22Rv1 (cell line): ENCODE measurements around the gene PLSCR1.
"Not testable (repeated sequence)": the region's sequence is repeated elsewhere in the genome, so short reads cannot be mapped to it uniquely, and the experiment has no call there.

ENCODE experiments used
- H3K27ac ChIP-seq: fragments of 450-650 bp; 2 replicates; pipeline ENCODE4 v1.5.1; 2017
- ZFX ChIP-seq: fragments of 450-650 bp; IDR thresholded peaks from 2 replicates; pipeline ENCODE4 v1.6.1; 2017; ENCODE audit warnings: antibody characterized with exemption, borderline replicate concordance
- TF ChIP-seq, protein P1 (sequence below): fragments of 450-650 bp; IDR thresholded peaks from 2 replicates; pipeline ENCODE4 v1.5.1; 2017; ENCODE audit warnings: mild to moderate bottlenecking

PLSCR1 gene

DNA sequence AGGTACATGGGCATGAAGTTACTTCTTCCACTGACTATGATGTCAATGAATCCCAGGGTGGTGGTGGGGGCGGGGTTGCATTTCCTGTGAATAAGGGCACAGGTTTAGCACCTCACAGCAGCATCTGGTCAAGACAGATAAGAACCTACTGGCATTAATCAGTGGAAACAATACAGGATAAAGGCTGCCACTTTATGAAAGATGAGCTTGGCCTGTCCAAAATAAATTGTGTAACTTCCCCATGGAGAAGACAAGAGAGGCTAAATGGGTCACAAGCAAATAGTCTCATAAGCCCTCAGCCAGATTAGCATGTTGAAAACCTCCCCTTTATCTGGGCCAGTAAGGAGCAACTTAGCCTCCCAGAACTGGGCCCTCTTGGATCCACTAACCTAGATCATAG lies 47.7 kb downstream of the PLSCR1 start:
- no peak overlapping the region for H3K27ac ChIP-seq
- no peak for TF ChIP-seq ZFX
- TF ChIP-seq, protein P1, sequence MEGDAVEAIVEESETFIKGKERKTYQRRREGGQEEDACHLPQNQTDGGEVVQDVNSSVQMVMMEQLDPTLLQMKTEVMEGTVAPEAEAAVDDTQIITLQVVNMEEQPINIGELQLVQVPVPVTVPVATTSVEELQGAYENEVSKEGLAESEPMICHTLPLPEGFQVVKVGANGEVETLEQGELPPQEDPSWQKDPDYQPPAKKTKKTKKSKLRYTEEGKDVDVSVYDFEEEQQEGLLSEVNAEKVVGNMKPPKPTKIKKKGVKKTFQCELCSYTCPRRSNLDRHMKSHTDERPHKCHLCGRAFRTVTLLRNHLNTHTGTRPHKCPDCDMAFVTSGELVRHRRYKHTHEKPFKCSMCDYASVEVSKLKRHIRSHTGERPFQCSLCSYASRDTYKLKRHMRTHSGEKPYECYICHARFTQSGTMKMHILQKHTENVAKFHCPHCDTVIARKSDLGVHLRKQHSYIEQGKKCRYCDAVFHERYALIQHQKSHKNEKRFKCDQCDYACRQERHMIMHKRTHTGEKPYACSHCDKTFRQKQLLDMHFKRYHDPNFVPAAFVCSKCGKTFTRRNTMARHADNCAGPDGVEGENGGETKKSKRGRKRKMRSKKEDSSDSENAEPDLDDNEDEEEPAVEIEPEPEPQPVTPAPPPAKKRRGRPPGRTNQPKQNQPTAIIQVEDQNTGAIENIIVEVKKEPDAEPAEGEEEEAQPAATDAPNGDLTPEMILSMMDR: no peak

DNA sequence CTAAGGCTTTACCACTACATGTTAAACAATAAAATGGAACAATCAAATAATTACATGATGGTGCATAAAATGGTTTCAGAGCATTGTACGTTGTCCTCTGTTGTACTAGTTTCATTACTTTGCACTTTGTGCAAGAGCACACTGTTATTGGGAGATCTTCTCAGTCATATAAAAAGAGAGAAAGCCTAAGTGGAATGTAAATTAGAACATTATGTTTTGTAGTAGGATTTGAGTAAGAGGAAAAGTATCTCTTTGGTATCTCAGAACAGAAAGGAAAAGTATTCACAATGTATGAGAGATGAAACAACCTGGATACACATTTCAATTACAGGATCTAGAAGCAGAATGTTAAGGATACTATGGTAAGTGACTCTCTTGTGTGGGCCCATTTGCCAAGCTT lies 48.2 kb downstream of the PLSCR1 start:
- TF ChIP-seq ZFX: no peak
- TF ChIP-seq, protein P1: no peak
- no peak overlapping the region for H3K27ac ChIP-seq

DNA sequence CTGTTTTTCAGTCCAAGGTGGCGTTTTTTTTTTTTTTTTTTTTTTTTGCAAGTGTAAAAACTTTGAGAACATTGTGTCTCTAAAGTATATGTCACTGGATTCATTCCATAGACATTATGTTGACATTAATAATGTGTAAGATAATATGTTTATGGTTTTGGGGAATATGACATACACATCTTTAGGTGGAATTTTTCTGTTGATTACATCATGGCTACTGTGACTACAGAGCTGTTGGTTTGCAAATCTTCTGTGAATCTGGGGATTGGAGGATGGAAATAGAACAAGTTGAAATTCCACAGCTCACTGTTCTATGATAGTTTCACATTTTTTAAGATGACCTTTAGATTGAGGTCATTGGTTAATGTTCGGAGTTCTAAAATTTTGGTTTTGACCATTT lies 50.6 kb downstream of the PLSCR1 start:
- TF ChIP-seq, protein P1: no peak
- no peak overlapping the region for H3K27ac ChIP-seq

DNA sequence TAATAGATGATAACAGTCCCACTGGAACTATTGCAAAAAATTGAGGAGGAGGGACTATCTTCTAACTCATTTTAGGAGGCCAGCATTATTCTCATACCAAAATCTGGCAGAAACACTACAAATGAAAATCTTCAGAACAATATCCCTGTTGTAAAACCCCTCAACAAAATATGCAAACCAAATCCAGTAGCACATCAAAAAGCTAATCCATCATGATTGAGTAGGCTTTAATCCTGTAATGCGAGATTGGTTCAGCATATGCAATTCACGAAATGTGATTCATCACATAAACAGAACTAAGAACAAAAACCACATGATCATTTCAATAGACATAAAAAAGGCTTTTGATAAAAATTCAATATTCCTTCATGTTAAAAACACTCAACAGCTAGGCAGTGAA lies 51.2 kb downstream of the PLSCR1 start:
- no peak for TF ChIP-seq ZFX
- TF ChIP-seq, protein P1: no peak
- H3K27ac ChIP-seq: no peak overlapping the region

DNA sequence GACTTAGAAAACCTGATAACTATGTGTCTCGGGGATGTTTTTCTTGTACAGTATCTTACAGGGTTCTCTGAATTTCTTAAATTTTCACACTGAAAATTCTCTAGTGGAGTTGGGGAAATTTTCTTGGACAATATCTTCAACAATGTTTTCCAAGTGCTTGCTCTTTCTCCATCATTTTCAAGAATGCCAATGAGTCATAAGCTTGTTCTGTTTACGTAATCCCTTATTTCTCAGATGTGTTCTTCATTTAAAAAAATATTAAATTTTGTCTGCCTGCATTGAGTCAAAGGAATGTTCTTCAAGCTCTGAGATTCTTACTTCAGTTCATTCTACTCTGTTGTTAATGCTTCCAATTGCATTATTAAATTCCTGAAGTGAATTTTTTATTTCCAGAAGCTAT lies 53.1 kb downstream of the PLSCR1 start:
- H3K27ac ChIP-seq: no peak overlapping the region
- TF ChIP-seq, protein P1: no peak
- TF ChIP-seq ZFX: no peak

DNA sequence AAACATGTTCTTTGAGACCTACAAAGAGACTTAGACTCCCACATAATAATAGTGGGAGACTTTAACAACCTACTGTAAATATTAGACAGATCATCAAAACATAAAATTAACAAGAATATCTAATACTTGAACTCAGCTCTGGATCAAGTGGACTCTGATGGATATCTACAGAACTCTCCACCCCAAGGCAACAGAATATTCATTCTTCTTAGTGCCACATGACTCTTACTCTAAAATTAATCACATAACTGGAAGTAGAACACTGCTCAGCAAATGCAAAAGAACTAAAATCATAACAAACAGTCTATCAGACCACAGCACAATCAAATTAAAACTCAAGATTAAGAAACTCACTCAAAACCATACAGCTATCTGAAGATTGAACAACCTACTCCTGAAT lies 59.1 kb downstream of the PLSCR1 start:
- no peak overlapping the region for H3K27ac ChIP-seq
- no peak for TF ChIP-seq ZFX
- TF ChIP-seq, protein P1: no peak

DNA sequence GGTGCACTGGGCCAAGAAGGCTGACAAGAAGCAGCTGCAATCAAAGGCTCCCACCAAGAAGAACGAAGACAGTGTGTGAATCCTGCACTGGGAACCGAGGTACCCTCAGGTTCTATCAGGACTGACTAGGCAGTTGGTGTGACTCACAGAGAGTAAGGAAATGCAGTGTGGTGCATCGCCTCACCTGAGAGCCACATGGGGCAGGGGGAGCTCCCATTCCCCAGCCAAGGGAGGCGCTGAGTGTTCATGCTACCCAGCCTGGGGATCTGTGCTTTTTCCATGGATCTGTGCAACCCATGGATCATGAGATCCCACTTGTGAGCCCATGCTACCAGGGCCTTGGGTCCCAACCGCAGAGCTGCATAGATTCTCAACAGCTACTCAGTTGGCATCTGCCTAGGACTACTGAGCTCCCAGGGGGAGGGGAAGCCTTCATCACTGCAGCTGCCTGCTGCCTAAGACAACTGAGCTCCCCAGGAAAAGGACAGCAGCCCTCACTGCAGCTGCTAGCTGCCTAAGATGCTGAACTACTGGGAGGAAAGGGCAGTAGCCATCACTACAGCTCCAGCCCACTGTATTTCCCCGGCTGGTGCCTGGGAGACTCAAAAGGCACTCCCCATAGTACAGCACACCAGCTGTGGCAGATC lies 68.2 kb downstream of the PLSCR1 start:
- no peak for TF ChIP-seq ZFX
- TF ChIP-seq, protein P1: no peak
- no peak overlapping the region for H3K27ac ChIP-seq

DNA sequence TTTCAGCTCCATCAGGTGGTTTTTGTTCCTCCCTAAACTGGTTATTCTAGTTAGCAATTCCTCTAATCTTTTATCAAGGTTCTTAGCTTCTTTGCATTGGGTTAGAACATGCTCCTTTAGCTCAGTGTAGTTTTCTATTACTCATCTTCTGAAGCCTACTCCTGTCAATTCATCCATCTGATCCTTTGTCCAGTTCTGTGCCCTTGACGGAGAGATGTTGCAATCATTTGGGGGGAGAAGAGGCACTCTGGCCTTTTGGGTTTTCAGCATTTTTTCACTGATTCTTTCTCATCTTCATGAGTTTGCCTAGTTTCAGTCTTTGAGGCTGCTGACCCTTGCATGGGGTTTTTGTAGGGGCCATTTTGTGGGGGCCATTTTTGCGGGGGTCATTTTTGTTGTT lies 69.4 kb downstream of the PLSCR1 start:
- H3K27ac ChIP-seq: not testable (repeated sequence)
